VCaP (cell line): ENCODE measurements around the gene TOM1L2.

ENCODE experiments used
- H3K27ac ChIP-seq: fragments of 450-650 bp; 2 replicates; pipeline ENCODE4 v1.5.1; 2017
- CTCF ChIP-seq: fragments of 450-650 bp; conservative IDR thresholded peaks from 2 replicates; pipeline ENCODE4 v1.5.1; 2017; ENCODE audit warnings: mild to moderate bottlenecking, moderate library complexity

TOM1L2 gene

DNA sequence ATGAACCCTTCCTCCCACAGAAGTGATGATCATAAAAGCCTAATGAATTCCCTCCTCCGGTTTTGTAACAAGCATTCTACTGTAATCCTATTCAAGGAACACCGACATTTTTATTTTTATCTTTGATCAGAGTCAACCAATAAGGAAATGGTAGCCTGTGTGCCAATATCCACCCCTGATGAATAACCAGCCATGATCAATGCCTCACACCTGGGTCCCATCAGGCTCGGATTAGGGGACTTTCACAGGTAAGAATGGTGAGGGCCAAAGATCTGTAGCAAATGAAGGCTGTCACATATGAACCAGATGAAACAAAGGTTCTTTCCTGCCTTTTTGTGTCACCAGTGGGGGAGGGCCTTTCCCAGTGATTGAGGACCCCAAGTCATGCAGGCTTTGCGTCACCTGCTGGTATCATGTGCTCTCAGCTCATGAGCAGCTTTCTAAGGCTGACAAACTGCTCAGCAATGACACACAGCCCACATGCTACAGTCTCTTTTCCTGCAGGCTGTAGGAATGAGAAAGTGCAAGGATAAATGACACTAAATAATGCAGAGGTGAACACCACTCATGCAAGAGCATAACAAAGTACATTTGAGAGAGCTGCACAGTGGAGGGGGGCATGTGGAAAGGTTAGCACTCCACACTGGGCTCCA, 34.9 kb downstream of the TOM1L2 start:
- H3K27ac ChIP-seq, result no peak overlapping the region
- TF ChIP-seq CTCF, result no peak

DNA sequence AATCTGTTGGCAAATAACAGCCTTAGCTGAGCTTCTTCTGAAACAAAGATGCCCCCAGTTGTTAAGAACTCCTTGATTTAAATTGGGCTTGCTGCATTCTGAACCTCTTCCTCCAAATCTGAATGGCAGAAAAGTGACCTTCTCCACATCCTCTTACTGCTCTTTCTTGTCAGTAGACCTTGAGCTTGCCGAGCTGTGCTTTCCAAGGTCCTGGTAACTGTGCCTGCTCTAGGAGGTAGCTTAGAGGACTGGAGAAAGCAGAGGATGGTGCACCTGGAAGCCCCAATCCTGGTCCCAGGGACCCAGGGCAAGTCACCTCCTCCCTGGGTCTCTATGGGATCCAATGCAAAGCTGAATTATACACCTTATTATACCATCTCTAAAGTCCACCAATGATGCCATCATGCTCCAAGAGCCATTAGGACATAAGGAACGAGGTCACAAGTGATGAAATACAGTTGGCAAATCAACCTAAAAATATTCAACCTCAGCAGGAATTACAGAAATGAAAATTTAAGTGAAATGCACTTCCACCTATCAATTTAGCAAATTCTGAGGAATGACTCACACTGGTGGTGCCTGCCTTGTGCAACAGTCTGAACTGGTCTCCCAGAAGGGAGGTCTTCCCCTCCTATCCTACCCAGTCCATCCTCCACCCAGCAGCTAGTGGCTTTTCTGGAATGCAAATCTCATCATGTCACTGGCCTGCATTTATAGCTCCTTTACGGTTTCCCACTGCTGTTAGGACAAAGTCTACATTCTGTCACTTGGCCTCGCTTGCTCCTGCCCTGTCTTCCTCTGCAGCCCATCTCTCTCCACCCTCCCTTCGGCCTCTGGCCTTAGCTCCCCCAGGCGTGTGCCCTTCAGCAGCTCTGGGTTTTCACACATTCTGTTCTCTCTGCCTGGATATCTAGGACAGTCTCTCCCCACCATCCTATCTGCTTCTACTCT, 36.6 kb downstream of the TOM1L2 start:
- TF ChIP-seq CTCF, result no peak
- peak overlapping the region; percentile 61 for H3K27ac ChIP-seq

- H3K27ac ChIP-seq, result peak overlapping the region; percentile 61
- no peak for TF ChIP-seq CTCF
Observed at GRCh38 chr17:17934806-17935205, 37.4 kb downstream of the TOM1L2 start.

- no peak for TF ChIP-seq CTCF
- H3K27ac ChIP-seq, result peak overlapping the region; percentile 61
Observed at GRCh38 chr17:17934214-17934613, 38.0 kb downstream of the TOM1L2 start.

DNA sequence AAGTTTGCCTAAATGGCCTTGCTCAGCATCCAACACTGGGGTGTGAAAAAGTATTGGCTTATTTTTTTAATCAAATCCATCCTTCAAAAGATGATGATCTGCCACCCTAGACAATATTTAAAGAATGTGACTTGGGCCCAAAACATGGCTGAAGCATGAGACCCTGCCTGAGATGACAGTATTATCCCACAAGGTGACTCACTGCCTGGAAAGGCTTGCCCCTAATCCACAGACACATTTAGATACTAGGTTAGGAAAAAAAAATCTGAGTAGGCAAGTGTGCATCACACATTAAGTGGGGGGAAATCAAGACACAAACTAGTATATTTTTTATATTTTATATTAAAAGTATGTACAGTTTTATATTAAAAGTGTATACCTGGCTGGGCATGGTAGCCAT, 38.4 kb downstream of the TOM1L2 start:
- no peak for TF ChIP-seq CTCF
- peak overlapping the region; percentile 61; the same call in 1 of the 2 replicates for H3K27ac ChIP-seq

DNA sequence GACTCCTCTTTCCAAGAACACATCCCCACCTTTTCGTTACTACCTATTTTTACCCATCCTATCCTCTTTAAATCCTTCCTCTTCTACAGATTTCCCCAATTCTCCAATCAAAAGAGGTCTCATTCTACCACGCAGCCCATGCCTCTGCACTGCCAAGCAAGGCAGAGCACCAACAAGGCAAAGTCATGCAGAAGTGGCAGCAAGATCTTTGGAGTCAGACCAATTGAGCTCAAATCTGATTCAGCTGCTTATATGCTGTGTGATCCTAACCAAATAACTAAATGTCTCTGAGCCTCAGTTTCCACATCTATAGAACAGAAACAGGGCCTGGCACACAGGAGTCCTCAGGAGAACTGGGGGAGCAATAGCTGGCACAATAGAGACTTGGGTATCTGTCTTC, 41.0 kb downstream of the TOM1L2 start:
- no peak overlapping the region for H3K27ac ChIP-seq
- TF ChIP-seq CTCF, result no peak

DNA sequence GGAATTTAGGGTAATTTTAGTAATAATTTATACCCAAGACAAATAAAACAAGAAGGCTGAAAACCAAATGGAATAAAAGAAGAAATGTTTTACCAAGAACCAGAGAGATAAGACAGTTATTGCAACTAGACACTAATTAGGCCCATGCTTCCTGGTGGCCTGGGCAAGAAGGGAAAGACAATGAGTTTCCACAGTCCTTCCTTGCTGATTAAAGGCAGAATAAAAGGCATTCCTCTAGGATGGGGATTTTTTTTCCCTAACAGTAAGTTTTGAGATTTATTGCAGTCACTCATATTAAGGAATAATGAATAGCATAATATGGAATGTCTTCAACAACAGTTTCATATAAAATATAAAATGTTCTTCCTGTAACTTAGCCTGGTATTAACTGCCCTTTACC, 41.5 kb downstream of the TOM1L2 start:
- no peak overlapping the region for H3K27ac ChIP-seq
- TF ChIP-seq CTCF, result no peak
